ENCODE measurements around the gene CPT2. TPM values are rescaled to one million over a fixed set of nuclear protein-coding genes. Genes with fewer than 3 reads are reported as not detected.

Gene CPT2
- total RNA-seq, 1 donor = 20.6 TPM

GRCh38 chr1:53262000-53262399, 65.4 kb downstream of the CPT2 start:
- no peaks in the 10 kb centered on the region for H4K20me1 ChIP-seq (ENCODE audit: insufficient read depth, low read length)
- H2AFZ ChIP-seq (ENCODE audit: low read length) = no peak overlapping the region
- H3K4me1 ChIP-seq (ENCODE audit: insufficient read depth, low read length) = peaks cover 2% of the 10 kb centered on the region
- H3K9me3 ChIP-seq (ENCODE audit: low read depth, low read length) = no peaks in the 10 kb centered on the region
- no peak overlapping the region for H3K4me2 ChIP-seq (ENCODE audit: insufficient read depth, low read length)
- peaks cover 7% of the 10 kb centered on the region for H3K36me3 ChIP-seq (ENCODE audit: insufficient read depth, low read length)
- no peaks in the 10 kb centered on the region for H3K79me2 ChIP-seq (ENCODE audit: insufficient read depth, low read length)
- TF ChIP-seq CTCF (IDR thresholded peaks at IDR 0.05; ENCODE audit: extremely low read depth, low read depth, low read length) = no peak
- no peak for DNase-seq (ENCODE audit: insufficient read length, low spot score, missing footprints)
- H3K4me3 ChIP-seq (ENCODE audit: insufficient read depth, low read length) = no peak overlapping the region
- H3K27ac ChIP-seq (ENCODE audit: low read depth, low read length) = no peak overlapping the region
- no peaks in the 10 kb centered on the region for H3K27me3 ChIP-seq (ENCODE audit: insufficient read depth, low read length)

Other genes starting within 250 kb of the CPT2 start
- 43.3 and 52.8 TPM in 2 replicates for gene PODN, start 134.6 kb upstream of the CPT2 start, total RNA-seq
- under 0.01 and 0.36 TPM in 2 replicates for gene SLC1A7, start 54.2 kb upstream of the CPT2 start, total RNA-seq
- gene CZIB, start 23.8 kb downstream of the CPT2 start, total RNA-seq = 63.7 and 65.4 TPM in 2 replicates
- 15.6 and 22.8 TPM in 2 replicates for gene MAGOH, start 41.7 kb downstream of the CPT2 start, total RNA-seq
- gene LRP8, start 131.2 kb downstream of the CPT2 start, total RNA-seq = 8.3 and 11.2 TPM in 2 replicates